ENCODE measurements around the gene ZNF618.

Gene ZNF618

DNA sequence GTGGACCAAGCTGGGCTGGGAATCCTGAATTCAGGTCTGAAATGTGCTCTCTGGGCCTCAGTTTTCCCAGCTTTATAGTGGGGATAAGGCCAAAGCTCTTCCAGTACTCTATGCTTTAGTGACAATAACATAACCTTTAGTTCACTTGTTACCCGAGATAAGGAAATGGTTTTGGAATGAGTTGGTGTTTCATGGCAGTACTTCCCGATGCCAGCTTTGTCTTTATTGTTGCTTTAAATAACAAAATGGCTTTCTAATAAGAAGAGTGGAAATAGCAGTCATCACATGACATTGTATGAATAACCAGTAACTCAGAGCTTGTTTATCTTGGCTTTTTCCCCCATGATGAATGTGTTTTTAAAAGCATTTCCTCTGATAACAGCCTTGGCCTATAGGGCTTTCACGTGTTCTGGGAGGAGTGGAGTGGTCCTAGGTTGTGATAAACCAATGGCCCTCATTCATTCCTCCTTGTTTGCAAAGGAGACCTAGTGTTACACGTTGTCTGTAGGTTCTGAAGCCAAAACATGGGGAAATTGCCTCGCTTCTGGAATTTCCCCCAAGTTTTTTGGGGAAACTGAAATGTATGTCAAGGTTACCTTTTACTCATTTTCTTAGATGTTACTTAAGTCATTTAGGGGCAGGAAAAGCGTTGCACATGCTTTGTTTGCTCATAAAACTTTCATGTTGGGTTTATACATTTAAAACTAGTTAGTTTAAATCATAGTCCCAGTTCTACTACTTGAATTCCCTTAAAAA is 53.7 kb downstream of the ZNF618 start:
- no peak for FAIRE-seq
- DNase-seq (ENCODE audit: insufficient read length): no peak
- no peak for TF ChIP-seq POLR2AphosphoS5 (IDR thresholded peaks at IDR 0.05; ENCODE audit: low read depth, low read length)
- no peak for TF ChIP-seq TAF1 (IDR thresholded peaks at IDR 0.05; ENCODE audit: borderline replicate concordance, low read depth, low read length)
- TF ChIP-seq POLR2A (IDR thresholded peaks at IDR 0.05; ENCODE audit: low read depth, low read length): no peak

DNA sequence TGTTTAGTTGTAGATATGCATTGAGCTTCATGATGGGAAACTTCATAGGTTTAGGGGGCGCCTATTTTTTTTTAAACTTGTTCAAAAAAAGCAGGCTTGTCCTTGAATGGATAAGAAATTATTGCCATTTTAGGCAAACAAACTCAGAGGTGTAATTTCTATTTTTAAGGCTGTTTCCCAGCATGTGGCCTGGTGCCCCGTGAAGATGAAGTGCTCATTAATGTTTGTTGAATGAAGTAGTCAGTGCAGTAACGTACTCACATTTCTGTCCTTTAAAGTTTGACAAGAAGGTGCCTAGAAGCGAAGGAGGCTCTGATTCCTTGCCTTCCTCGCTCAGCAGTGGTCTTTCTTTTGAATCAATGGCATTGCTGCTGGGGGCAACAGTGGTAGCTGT is 54.3 kb downstream of the ZNF618 start:
- no peak for FAIRE-seq
- TF ChIP-seq TAF1 (IDR thresholded peaks at IDR 0.05; ENCODE audit: borderline replicate concordance, low read depth, low read length): no peak
- no peak for TF ChIP-seq POLR2AphosphoS5 (IDR thresholded peaks at IDR 0.05; ENCODE audit: low read depth, low read length)
- TF ChIP-seq POLR2A (IDR thresholded peaks at IDR 0.05; ENCODE audit: low read depth, low read length): no peak
- no peak for DNase-seq (ENCODE audit: insufficient read length)

DNA sequence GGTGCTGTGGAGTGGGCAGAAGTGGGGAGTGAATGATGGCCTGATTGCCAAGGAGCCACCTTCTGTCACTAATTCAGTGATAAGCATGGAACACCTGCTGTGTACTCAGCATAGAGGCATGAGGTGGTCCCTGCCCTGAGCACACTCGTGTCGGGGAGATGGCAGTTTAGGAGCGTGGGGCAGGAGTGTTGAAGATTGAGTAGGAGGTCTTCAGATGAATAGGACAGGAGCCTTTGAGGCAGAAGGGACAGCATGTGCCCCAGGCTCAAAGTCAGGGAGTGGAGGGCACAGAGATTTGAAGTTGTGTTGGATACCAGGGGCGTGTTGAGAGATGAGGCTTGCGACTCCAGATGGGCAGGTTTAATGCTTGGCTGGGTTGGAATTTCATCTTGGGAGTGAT is 55.0 kb downstream of the ZNF618 start:
- no peak for FAIRE-seq
- TF ChIP-seq TAF1 (IDR thresholded peaks at IDR 0.05; ENCODE audit: borderline replicate concordance, low read depth, low read length): no peak
- DNase-seq (ENCODE audit: insufficient read length): no peak

DNA sequence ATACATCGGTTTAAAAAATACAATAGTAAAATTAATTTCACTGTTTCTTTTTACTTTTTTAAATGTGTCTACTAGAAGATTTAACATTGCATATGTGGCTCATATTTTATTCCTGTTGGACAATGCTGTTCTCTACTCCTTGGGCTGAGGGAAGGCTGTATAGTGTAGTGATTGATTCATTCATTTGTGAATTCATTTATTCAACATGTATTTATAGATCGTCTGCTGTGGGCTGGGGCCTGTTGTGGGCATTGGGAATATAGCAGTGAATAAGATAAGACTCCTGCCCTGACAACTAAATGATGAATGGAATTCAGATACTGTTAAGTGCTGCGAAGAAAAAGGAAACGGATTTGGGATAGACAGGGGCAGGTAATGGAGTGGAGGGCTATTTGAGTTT is 55.7 kb downstream of the ZNF618 start:
- no peak for TF ChIP-seq POLR2AphosphoS5 (IDR thresholded peaks at IDR 0.05; ENCODE audit: low read depth, low read length)
- no peak for TF ChIP-seq TAF1 (IDR thresholded peaks at IDR 0.05; ENCODE audit: borderline replicate concordance, low read depth, low read length)
- TF ChIP-seq POLR2A (IDR thresholded peaks at IDR 0.05; ENCODE audit: low read depth, low read length): no peak
- DNase-seq (ENCODE audit: insufficient read length): no peak
- no peak for FAIRE-seq

DNA sequence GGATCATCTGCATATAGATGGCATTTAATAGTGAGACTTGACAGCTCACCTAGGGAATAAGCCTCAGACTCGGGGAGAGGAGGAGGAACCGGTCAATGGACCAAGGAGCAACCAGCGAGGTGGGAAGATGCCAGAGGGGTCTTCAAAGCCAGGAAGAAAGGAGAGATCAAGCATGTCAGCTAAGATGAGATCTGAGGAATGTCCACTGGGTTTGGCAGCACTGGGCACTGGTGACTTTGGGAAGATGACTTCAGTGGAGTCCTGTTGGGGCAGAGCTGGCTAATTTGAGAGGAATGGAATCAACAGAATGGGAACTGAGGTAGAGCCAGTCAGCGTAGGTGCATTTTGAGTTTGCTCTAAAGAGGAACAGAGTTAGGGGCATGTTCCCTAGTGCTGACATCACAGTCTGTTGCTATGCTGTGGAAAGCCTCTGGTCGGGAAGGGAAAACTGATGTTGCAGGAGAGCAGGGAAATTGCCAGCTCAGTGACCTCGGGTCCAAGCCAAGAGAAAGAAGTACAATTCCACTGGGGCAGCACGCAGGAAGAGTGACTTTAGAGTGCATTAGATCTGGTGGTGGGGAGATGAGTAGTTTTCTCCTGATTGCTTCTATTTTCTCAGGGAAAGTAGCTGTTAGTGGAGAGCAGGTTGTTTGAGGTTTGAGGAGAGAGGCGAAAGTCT is 56.9 kb downstream of the ZNF618 start:
- DNase-seq (ENCODE audit: insufficient read length) (no peak), FAIRE-seq (no peak)
- TF ChIP-seq POLR2A (IDR thresholded peaks at IDR 0.05; ENCODE audit: low read depth, low read length) (no peak), POLR2AphosphoS5 (IDR thresholded peaks at IDR 0.05; ENCODE audit: low read depth, low read length) (no peak), TAF1 (IDR thresholded peaks at IDR 0.05; ENCODE audit: borderline replicate concordance, low read depth, low read length) (no peak)

DNA sequence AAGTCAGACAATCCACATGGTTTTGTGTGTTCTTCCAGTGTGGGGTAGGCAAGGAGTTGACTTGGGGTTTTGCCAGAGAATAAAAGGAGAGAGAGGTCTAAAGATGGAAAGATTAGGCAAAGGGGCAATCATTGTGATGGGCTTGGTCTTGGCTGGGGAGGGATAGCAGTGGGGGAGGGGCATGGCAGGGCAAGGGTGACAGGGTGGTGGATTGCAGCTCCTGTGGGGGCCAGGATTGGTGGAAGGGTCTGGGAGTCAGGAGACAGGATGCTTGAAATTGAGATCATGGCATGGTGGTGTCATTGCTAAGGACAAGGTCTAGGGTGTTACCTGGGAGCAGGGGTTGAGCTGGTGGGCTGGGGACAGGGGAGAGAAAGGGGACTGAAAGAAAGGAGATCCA is 57.6 kb downstream of the ZNF618 start:
- no peak for TF ChIP-seq TAF1 (IDR thresholded peaks at IDR 0.05; ENCODE audit: borderline replicate concordance, low read depth, low read length)
- TF ChIP-seq POLR2A (IDR thresholded peaks at IDR 0.05; ENCODE audit: low read depth, low read length): no peak
- no peak for TF ChIP-seq POLR2AphosphoS5 (IDR thresholded peaks at IDR 0.05; ENCODE audit: low read depth, low read length)
- FAIRE-seq (no peak), DNase-seq (ENCODE audit: insufficient read length) (no peak)

DNA sequence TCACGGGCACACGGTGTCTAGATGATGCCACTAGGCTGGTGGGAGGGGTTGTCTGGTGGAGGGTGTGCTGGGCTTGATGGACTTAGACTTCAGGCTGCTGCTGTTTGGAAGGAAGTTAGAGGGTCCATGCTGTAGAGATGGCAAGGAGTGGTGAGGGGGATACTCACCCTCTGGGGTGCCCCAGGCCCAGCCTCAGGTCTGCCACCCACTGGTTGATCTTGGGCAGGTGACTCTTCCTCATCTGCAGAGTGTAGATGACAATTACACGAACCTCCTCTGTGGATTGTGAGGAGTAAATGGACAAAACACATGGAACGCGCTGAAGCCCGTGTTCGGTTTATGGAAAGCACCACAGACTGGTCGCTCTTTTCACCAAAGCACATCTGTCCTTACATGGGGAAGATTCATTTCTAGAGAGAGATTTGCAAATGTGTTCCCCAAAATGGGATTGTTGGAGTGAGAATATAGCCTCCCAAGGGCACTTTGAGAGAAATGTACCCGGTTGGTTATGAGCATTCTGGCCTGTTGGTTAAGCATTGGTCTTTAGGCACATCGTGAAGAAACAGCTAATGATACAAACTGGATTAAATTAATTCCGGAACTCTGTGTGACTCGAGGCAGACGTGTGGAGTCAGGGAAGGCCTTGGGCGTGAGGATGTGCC is 58.2 kb downstream of the ZNF618 start:
- DNase-seq (ENCODE audit: insufficient read length) (no peak), FAIRE-seq (no peak)
- no peak for TF ChIP-seq TAF1 (IDR thresholded peaks at IDR 0.05; ENCODE audit: borderline replicate concordance, low read depth, low read length)
- TF ChIP-seq POLR2A (IDR thresholded peaks at IDR 0.05; ENCODE audit: low read depth, low read length): no peak
- TF ChIP-seq POLR2AphosphoS5 (IDR thresholded peaks at IDR 0.05; ENCODE audit: low read depth, low read length): no peak

DNA sequence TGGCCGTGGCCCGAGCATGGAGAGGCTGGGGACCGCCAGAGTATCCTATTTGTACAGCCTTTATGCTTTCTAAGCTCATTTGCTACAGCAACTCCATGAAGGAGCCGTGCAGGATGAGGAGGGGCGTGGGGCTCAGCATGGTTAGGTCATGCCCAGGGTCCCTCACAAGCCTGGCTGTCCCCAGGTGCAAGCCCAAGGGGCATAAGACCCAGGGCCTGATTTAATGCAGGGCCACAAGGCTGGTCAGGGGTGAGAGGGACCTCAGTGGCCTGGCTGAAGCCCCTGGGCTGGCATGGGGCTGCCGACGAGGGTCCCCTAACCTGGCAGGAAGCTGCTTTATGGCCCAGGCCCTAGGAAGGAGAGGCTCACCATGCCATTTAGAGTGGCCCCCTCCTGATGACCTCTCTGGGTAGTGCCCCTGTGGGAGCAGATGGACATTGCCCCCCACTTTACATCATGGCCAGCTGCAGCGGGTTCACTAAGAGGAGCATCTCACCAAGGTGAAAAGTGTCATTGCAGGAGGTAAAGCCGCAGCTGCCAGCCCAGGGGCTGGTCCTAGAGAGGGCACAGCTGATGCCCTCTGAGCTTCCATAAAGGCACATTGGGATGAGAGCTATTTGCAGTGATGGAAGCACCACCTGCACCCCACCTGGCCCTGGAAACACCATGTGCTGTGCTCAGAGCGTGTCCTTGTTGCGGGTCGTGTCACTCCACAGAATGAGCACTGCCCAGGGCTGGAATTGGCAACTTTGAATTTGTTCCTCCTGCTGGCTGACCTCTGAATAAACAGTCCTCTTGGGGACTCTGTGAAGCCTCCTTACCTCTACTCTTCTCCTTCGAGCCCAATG is 58.9 kb downstream of the ZNF618 start:
- FAIRE-seq (no peak), DNase-seq (ENCODE audit: insufficient read length) (no peak)
- TF ChIP-seq POLR2AphosphoS5 (IDR thresholded peaks at IDR 0.05; ENCODE audit: low read depth, low read length) (no peak), TAF1 (IDR thresholded peaks at IDR 0.05; ENCODE audit: borderline replicate concordance, low read depth, low read length) (no peak), POLR2A (IDR thresholded peaks at IDR 0.05; ENCODE audit: low read depth, low read length) (no peak)

DNA sequence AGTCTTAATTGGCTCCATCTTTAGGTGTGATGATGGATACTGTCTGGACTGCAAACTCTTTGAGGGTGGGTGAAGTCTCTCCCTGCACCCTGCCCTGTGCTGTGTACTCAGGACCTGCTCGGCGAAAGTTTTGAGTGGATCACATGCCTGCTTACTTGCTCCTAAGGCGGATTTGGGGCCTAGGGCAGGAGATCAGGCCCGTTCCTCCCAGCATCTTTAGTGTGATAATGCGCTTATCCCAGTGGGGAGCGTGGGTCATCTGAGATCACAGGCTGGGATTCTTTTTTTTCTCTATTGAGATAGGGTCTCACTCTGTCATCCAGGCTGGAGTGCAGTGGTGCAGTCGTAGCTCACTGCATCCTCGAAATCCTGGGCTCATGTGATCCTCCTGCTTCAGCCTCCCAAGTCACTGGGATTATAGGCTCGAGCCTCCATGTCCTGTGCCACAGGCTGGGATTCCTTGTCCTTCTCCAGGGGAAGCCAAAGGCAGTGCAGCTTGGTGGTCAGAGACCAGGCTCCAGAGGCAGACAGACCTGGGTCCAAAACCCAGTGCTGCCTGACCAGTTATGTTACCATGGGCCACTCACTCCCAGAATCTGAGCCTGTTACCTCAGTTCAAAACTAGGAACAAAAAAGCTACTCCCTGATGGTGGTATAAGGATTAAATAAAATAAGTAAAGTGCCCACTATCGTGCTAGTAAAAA is 59.7 kb downstream of the ZNF618 start:
- FAIRE-seq (no peak), DNase-seq (ENCODE audit: insufficient read length) (no peak)
- TF ChIP-seq TAF1 (IDR thresholded peaks at IDR 0.05; ENCODE audit: borderline replicate concordance, low read depth, low read length) (no peak), POLR2A (IDR thresholded peaks at IDR 0.05; ENCODE audit: low read depth, low read length) (no peak), POLR2AphosphoS5 (IDR thresholded peaks at IDR 0.05; ENCODE audit: low read depth, low read length) (no peak)

DNA sequence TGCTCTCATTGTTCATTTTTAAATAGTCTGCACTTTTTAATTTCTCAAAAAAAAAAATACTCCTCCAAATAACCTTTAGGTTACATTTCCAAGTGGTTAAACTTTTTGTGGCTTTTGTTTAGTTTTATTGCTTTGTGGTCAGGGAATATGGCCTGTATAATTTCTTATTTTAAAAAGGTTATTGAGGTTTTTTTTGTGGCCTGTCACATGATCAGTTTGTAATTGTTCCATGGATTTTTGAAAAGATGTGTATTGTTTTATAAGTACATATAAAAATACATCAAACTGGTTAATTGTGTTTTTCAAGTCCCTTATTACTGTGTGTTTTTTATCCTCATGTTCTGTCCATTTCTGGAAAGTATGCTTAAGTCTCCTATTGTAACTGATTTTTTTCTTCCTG is 64.0 kb downstream of the ZNF618 start:
- no peak for DNase-seq (ENCODE audit: insufficient read length)
- no peak for TF ChIP-seq POLR2A (IDR thresholded peaks at IDR 0.05; ENCODE audit: low read depth, low read length)
- TF ChIP-seq TAF1 (IDR thresholded peaks at IDR 0.05; ENCODE audit: borderline replicate concordance, low read depth, low read length): no peak
- no peak for TF ChIP-seq POLR2AphosphoS5 (IDR thresholded peaks at IDR 0.05; ENCODE audit: low read depth, low read length)
- no peak for FAIRE-seq

DNA sequence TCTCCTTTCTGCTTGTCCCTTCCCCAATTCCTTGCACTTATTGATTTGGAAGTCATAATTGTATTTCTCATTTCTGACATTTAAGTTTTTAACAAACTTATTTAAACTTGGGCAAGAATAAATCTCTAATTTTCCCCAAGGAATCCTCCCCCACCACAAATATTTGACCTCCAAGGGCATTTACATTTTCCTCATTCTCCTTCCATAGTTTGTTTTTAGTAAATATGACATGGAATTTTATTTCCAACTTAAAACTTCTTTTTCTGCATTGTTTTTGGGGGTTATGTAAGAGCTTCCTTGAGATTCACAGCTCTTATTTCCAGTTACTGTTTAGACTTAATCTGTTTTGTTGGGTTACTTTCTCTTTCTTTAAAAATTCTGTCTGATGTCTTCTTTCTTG is 64.9 kb downstream of the ZNF618 start:
- no peak for TF ChIP-seq POLR2AphosphoS5 (IDR thresholded peaks at IDR 0.05; ENCODE audit: low read depth, low read length)
- TF ChIP-seq POLR2A (IDR thresholded peaks at IDR 0.05; ENCODE audit: low read depth, low read length): no peak
- TF ChIP-seq TAF1 (IDR thresholded peaks at IDR 0.05; ENCODE audit: borderline replicate concordance, low read depth, low read length): no peak
- FAIRE-seq (no peak), DNase-seq (ENCODE audit: insufficient read length) (no peak)

Measured in GM12892 (cell line).